Suprapubic skin (tissue), 4 donors: ENCODE measurements around the gene SYT2.

Experiments
- CTCF ChIP-seq, 2 donors: fragments of 200-600 bp in 1 of 2; fragments of 450-650 bp in 1 of 2; sonication (generic) in 1 of 2; IDR thresholded peaks; one replicate each; pipeline ENCODE4 v1.5.1; 2016 to 2019; ENCODE audit warnings: antibody characterized with exemption in 2 of 2, mild to moderate bottlenecking in 1 of 2, moderate library complexity in 1 of 2
- POLR2A ChIP-seq, 2 donors: fragments of 450-650 bp; IDR thresholded peaks; one replicate each; pipeline ENCODE4 v1.6.1; 2017; ENCODE audit warnings: antibody characterized with exemption in 2 of 2, mild to moderate bottlenecking in 2 of 2, moderate library complexity in 2 of 2
- POLR2AphosphoS5 ChIP-seq, 3 donors: sonication (generic); formaldehyde crosslinking; IDR thresholded peaks; one replicate each; pipeline ENCODE4 v1.6.1; 2017; ENCODE audit warnings: antibody characterized with exemption in 3 of 3

GRCh38 chr1:202589190-202589930 lies 120.9 kb downstream of the SYT2 start:
- TF ChIP-seq CTCF (IDR thresholded peaks at IDR 0.05) (no peak), POLR2AphosphoS5 (IDR thresholded peaks at IDR 0.05) (peak in 2 of 3 donors; percentile 62 to 89), POLR2A (IDR thresholded peaks at IDR 0.05) (no peak)
